Epithelial cell of proximal tubule (primary cell): ENCODE measurements around the gene STPG1. TPM values are rescaled to one million over a fixed set of nuclear protein-coding genes. Genes with fewer than 3 reads are reported as not detected.

ENCODE experiments used
- DNase-seq: peaks from one replicate; pipeline ENCODE4 v3.0.0-alpha.2; 2011; ENCODE audit warnings: low read depth
- H3K4me3 ChIP-seq: 2 replicates; pipeline ENCODE4 v1.5.1; 2011; ENCODE audit warnings: low read depth, mild to moderate bottlenecking, low read length
- total RNA-seq: library from RNA; depleted of rRNA; stranded (reverse); fragments of >200 nt; gene quantifications from 2 replicates; pipeline ENCODE4 v1.2.3, GENCODE V29; 2015
- TF ChIP-seq, protein P1 (sequence below): conservative IDR thresholded peaks from 2 replicates; pipeline ENCODE4 v1.5.1; 2012; ENCODE audit warnings: low read depth, mild to moderate bottlenecking, low read length

Gene STPG1
- total RNA-seq, 1 donor from 2014 or later = 11.5 TPM

GRCh38 chr1:24315391-24315790 is 98.2 kb downstream of the STPG1 start:
- no peak for DNase-seq
- TF ChIP-seq, protein P1, sequence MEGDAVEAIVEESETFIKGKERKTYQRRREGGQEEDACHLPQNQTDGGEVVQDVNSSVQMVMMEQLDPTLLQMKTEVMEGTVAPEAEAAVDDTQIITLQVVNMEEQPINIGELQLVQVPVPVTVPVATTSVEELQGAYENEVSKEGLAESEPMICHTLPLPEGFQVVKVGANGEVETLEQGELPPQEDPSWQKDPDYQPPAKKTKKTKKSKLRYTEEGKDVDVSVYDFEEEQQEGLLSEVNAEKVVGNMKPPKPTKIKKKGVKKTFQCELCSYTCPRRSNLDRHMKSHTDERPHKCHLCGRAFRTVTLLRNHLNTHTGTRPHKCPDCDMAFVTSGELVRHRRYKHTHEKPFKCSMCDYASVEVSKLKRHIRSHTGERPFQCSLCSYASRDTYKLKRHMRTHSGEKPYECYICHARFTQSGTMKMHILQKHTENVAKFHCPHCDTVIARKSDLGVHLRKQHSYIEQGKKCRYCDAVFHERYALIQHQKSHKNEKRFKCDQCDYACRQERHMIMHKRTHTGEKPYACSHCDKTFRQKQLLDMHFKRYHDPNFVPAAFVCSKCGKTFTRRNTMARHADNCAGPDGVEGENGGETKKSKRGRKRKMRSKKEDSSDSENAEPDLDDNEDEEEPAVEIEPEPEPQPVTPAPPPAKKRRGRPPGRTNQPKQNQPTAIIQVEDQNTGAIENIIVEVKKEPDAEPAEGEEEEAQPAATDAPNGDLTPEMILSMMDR = no peak
- H3K4me3 ChIP-seq = no peak overlapping the region

- TF ChIP-seq, protein P1 = no peak
- DNase-seq = no peak
Measured at GRCh38 chr1:24311741-24312140, 101.8 kb downstream of the STPG1 start.

GRCh38 chr1:24311234-24311633 is 102.3 kb downstream of the STPG1 start:
- DNase-seq = no peak
- H3K4me3 ChIP-seq = no peak overlapping the region
- TF ChIP-seq, protein P1 = no peak

More at GRCh38 chr1:24311741-24312140, 101.8 kb downstream of the STPG1 start:
- H3K4me3 ChIP-seq = no peak overlapping the region

GRCh38 chr1:24309762-24310485 is 103.7 kb downstream of the STPG1 start:
- peak; percentile 67 for DNase-seq
- TF ChIP-seq, protein P1 = no peak
- no peak overlapping the region for H3K4me3 ChIP-seq

GRCh38 chr1:24308365-24309015 is 105.1 kb downstream of the STPG1 start:
- no peak for DNase-seq
- no peak overlapping the region for H3K4me3 ChIP-seq
- TF ChIP-seq, protein P1 = peak; percentile 44

Other genes starting within 250 kb of the STPG1 start
- 3.6 and 4.2 TPM in 2 replicates for gene IFNLR1, start 226.5 kb downstream of the STPG1 start, total RNA-seq
- gene GRHL3, start 94.4 kb downstream of the STPG1 start, total RNA-seq = 3.6 and 9.9 TPM in 2 replicates
- 21.3 and 32.5 TPM in 2 replicates for gene NIPAL3, start 2.0 kb upstream of the STPG1 start, total RNA-seq
- 13.5 and 17.6 TPM in 2 replicates for gene RCAN3, start 89.1 kb upstream of the STPG1 start, total RNA-seq
- gene NCMAP, start 142.3 kb upstream of the STPG1 start, total RNA-seq = 0.80 and 2.2 TPM in 2 replicates
- 66.6 and 79.3 TPM in 2 replicates for gene SRRM1, start 229.5 kb upstream of the STPG1 start, total RNA-seq